VCaP (cell line): ENCODE data around the gene EPOP.
A peak's percentile ranks its signal among the peaks of the same experiment; 100 is the strongest.

ENCODE experiments used
- H3K27ac ChIP-seq: fragments of 450-650 bp; 2 replicates; pipeline ENCODE4 v1.5.1; 2017
- CTCF ChIP-seq: fragments of 450-650 bp; conservative IDR thresholded peaks from 2 replicates; pipeline ENCODE4 v1.5.1; 2017; ENCODE audit warnings: mild to moderate bottlenecking, moderate library complexity

The EPOP gene

GRCh38 chr17:38677819-38678218 lies 3.1 kb upstream of the EPOP start:
- no peak overlapping the region for H3K27ac ChIP-seq
- TF ChIP-seq CTCF = no peak

GRCh38 chr17:38676706-38677504 lies 2.1 kb upstream of the EPOP start:
- TF ChIP-seq CTCF = peak; percentile 84
- no peak overlapping the region for H3K27ac ChIP-seq

- H3K27ac ChIP-seq = peak overlapping the region; percentile 66
- TF ChIP-seq CTCF = 0 out of 2 replicates have a peak, but pooled peaks have one; percentile 23
These were observed 576 bp downstream of the EPOP start for GRCh38 chr17:38674014-38674748.

- peak; percentile 2; the same call in 1 of the 2 replicates for TF ChIP-seq CTCF
- H3K27ac ChIP-seq = peak overlapping the region; percentile 66; the same call in 1 of the 2 replicates
These were observed 1.1 kb downstream of the EPOP start for GRCh38 chr17:38673707-38674013.

- no peak overlapping the region for H3K27ac ChIP-seq
These were observed 1.7 kb downstream of the EPOP start for GRCh38 chr17:38672788-38673706.

GRCh38 chr17:38671939-38672720 lies 2.6 kb downstream of the EPOP start:
- TF ChIP-seq CTCF = no peak
- no peak overlapping the region for H3K27ac ChIP-seq

More at GRCh38 chr17:38672788-38673706, 1.7 kb downstream of the EPOP start:
- no peak for TF ChIP-seq CTCF
